KMS-11 (cell line): ENCODE data around the gene FGF14.

ENCODE experiments used
- H2AFZ ChIP-seq: fragments of 200-600 bp; sonication (generic); 2 replicates; pipeline ENCODE4 v1.6.1; 2016; ENCODE audit warnings: antibody characterized with exemption, mixed run types, low read depth
- H3K27ac ChIP-seq: fragments of 200-600 bp; sonication (generic); 2 replicates; pipeline ENCODE4 v1.6.1; 2016; ENCODE audit warnings: mild to moderate bottlenecking, mixed run types
- H3K27me3 ChIP-seq: fragments of 200-600 bp; sonication (generic); 2 replicates; pipeline ENCODE4 v1.6.1; 2017; ENCODE audit warnings: mild to moderate bottlenecking, low read depth, mixed run types, moderate library complexity; ENCODE audit not compliant: insufficient read depth
- H3K36me3 ChIP-seq: fragments of 200-600 bp; sonication (generic); 2 replicates; pipeline ENCODE4 v1.6.1; 2017; ENCODE audit warnings: mild to moderate bottlenecking, mixed run types; ENCODE audit not compliant: insufficient read depth
- H3K4me1 ChIP-seq: fragments of 200-600 bp; sonication (generic); 2 replicates; pipeline ENCODE4 v1.6.1; 2016; ENCODE audit warnings: mild to moderate bottlenecking, low read depth, mixed run types; ENCODE audit not compliant: poor library complexity, severe bottlenecking
- H3K4me2 ChIP-seq: fragments of 200-600 bp; sonication (generic); 2 replicates; pipeline ENCODE4 v1.7.0; 2016; ENCODE audit warnings: mild to moderate bottlenecking, mixed run types
- H3K4me3 ChIP-seq: fragments of 200-600 bp; sonication (generic); IDR thresholded peaks from 2 replicates; pipeline ENCODE4 v1.6.1; 2017; ENCODE audit warnings: low read depth, low read length, mixed read lengths; ENCODE audit not compliant: insufficient read depth
- H3K79me2 ChIP-seq: fragments of 200-600 bp; sonication (generic); 2 replicates; pipeline ENCODE4 v1.6.1; 2016; ENCODE audit warnings: low read depth, mixed run types; ENCODE audit not compliant: insufficient read depth
- H3K9ac ChIP-seq: fragments of 200-600 bp; sonication (generic); 2 replicates; pipeline ENCODE4 v1.6.1; 2016; ENCODE audit warnings: mild to moderate bottlenecking, mixed run types
- H4K20me1 ChIP-seq: fragments of 200-600 bp; sonication (generic); 2 replicates; pipeline ENCODE4 v1.6.1; 2016; ENCODE audit warnings: mild to moderate bottlenecking, mixed run types; ENCODE audit not compliant: insufficient read depth
- CTCF ChIP-seq: fragments of 200-600 bp; sonication (generic); conservative IDR thresholded peaks from 2 replicates; pipeline ENCODE4 v1.6.1; 2017; ENCODE audit warnings: low read depth, mild to moderate bottlenecking, antibody characterized with exemption, low read length, moderate library complexity, mixed read lengths

Gene FGF14

GRCh38 chr13:102286326-102286725 is 115.5 kb downstream of the FGF14 start:
- Histone ChIP-seq H2AFZ (no peak overlapping the region), H3K27me3 (no peaks in the 10 kb centered on the region), H3K4me1 (no peaks in the 10 kb centered on the region), H3K9ac (no peak overlapping the region), H3K79me2 (no peaks in the 10 kb centered on the region), H3K4me3 (no peak overlapping the region), H3K4me2 (no peak overlapping the region), H4K20me1 (no peaks in the 10 kb centered on the region), H3K27ac (no peak overlapping the region), H3K36me3 (no peaks in the 10 kb centered on the region)
- TF ChIP-seq CTCF: no peak

- Histone ChIP-seq H4K20me1 (no peaks in the 10 kb centered on the region), H3K36me3 (no peaks in the 10 kb centered on the region), H2AFZ (no peak overlapping the region), H3K4me1 (no peaks in the 10 kb centered on the region), H3K4me3 (no peak overlapping the region), H3K27me3 (no peaks in the 10 kb centered on the region), H3K9ac (no peak overlapping the region), H3K79me2 (no peaks in the 10 kb centered on the region), H3K4me2 (no peak overlapping the region), H3K27ac (no peak overlapping the region)
- no peak for TF ChIP-seq CTCF
Observed at GRCh38 chr13:102280366-102280765, 121.5 kb downstream of the FGF14 start.

- Histone ChIP-seq H3K36me3 (no peaks in the 10 kb centered on the region), H3K27ac (no peak overlapping the region), H3K79me2 (no peaks in the 10 kb centered on the region), H3K27me3 (no peaks in the 10 kb centered on the region), H3K4me2 (no peak overlapping the region), H2AFZ (no peak overlapping the region), H4K20me1 (no peaks in the 10 kb centered on the region), H3K4me1 (no peaks in the 10 kb centered on the region), H3K9ac (no peak overlapping the region), H3K4me3 (no peak overlapping the region)
- TF ChIP-seq CTCF: no peak
Observed at GRCh38 chr13:102277286-102277685, 124.6 kb downstream of the FGF14 start.

- no peak overlapping the region for H3K4me3 ChIP-seq
- H2AFZ ChIP-seq: no peak overlapping the region
- H3K79me2 ChIP-seq: no peaks in the 10 kb centered on the region
- TF ChIP-seq CTCF: no peak
- H3K4me2 ChIP-seq: no peak overlapping the region
- no peak overlapping the region for H3K27ac ChIP-seq
- H3K27me3 ChIP-seq: no peaks in the 10 kb centered on the region
- no peak overlapping the region for H3K9ac ChIP-seq
- no peaks in the 10 kb centered on the region for H3K36me3 ChIP-seq
- H4K20me1 ChIP-seq: no peaks in the 10 kb centered on the region
- no peaks in the 10 kb centered on the region for H3K4me1 ChIP-seq
Observed at GRCh38 chr13:102276404-102276803, 125.4 kb downstream of the FGF14 start.
